Measurements from ENCODE around the gene MYRIP.
"Not testable (repeated sequence)": the region's sequence is repeated elsewhere in the genome, so short reads cannot be mapped to it uniquely, and the experiment has no call there.

Gene MYRIP

GRCh38 chr3:39808467-39809180 is 785 bp upstream of the MYRIP start:
- TF ChIP-seq YY1 (IDR thresholded peaks at IDR 0.05; ENCODE audit: insufficient read depth, insufficient read length): no peak
- no peak for TF ChIP-seq SUZ12 (IDR thresholded peaks at IDR 0.05; ENCODE audit: extremely low read depth, insufficient read depth, insufficient read length)
- TF ChIP-seq ZNF274 (IDR thresholded peaks at IDR 0.05; ENCODE audit: low read depth, low read length): no peak
- H3K27me3 ChIP-seq (ENCODE audit: insufficient read depth, insufficient read length): peaks cover 75% of the 10 kb centered on the region
- peak overlapping the region; percentile 1 for H3K9ac ChIP-seq (ENCODE audit: insufficient read length, low read depth)
- no peak for DNase-seq (ENCODE audit: low read depth, low spot score)
- H3K4me3 ChIP-seq (ENCODE audit: insufficient read length, low read depth): peak overlapping the region; percentile 51
- no peaks in the 10 kb centered on the region for H3K36me3 ChIP-seq (ENCODE audit: insufficient read depth, insufficient read length, low read length)
- no peaks in the 10 kb centered on the region for H3K4me1 ChIP-seq (ENCODE audit: insufficient read depth, insufficient read length)
- 0 out of 2 replicates have a peak, but pooled peaks cover 3% of the 10 kb centered on the region for H3K9me3 ChIP-seq (ENCODE audit: insufficient read depth, low read length)

GRCh38 chr3:39809995-39810595 is 686 bp downstream of the MYRIP start:
- H3K4me3 ChIP-seq (ENCODE audit: insufficient read length, low read depth): peak overlapping the region; percentile 65
- H3K9me3 ChIP-seq (ENCODE audit: insufficient read depth, low read length): no peaks in the 10 kb centered on the region
- H3K27me3 ChIP-seq (ENCODE audit: insufficient read depth, insufficient read length): peaks cover 69% of the 10 kb centered on the region
- H3K4me1 ChIP-seq (ENCODE audit: insufficient read depth, insufficient read length): no peaks in the 10 kb centered on the region
- no peak for DNase-seq (ENCODE audit: low read depth, low spot score)
- peak overlapping the region; percentile 82 for H3K9ac ChIP-seq (ENCODE audit: insufficient read length, low read depth)
- TF ChIP-seq SUZ12 (IDR thresholded peaks at IDR 0.05; ENCODE audit: extremely low read depth, insufficient read depth, insufficient read length) (peak; percentile 36), ZNF274 (IDR thresholded peaks at IDR 0.05; ENCODE audit: low read depth, low read length) (no peak)
- no peaks in the 10 kb centered on the region for H3K36me3 ChIP-seq (ENCODE audit: insufficient read depth, insufficient read length, low read length)

DNA sequence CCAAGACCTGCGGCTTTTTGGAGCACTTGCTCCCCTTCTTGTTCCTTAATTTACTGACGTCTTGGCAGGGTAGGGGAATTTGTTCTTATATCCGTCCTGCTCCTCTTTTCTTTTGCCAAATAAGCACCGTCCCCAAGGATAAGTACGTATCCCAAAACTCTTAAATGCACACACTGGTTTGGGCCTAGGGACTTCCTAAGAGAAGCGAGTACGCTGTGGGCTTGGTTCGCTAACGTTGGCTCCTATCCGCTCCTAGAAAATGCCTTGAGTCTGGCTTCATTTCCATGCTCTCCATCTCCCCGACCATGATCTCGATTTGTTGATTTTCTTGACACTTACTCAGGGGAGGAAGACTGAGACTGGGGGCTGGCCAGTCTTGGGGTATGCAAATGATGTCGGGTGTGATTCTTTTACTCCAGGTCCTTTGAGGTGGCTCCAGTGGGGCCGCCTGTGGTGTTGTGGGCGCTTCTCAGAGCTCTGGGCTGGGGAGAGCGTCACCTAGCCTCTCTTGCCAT is 1.3 kb downstream of the MYRIP start:
- Histone ChIP-seq H3K4me3 (ENCODE audit: insufficient read length, low read depth) (peak overlapping the region; percentile 65), H3K36me3 (ENCODE audit: insufficient read depth, insufficient read length, low read length) (no peaks in the 10 kb centered on the region), H3K9ac (ENCODE audit: insufficient read length, low read depth) (peak overlapping the region; percentile 82), H3K27me3 (ENCODE audit: insufficient read depth, insufficient read length) (peaks cover 63% of the 10 kb centered on the region), H3K4me1 (ENCODE audit: insufficient read depth, insufficient read length) (no peaks in the 10 kb centered on the region), H3K9me3 (ENCODE audit: insufficient read depth, low read length) (no peaks in the 10 kb centered on the region)
- DNase-seq (ENCODE audit: low read depth, low spot score): no peak
- TF ChIP-seq YY1 (IDR thresholded peaks at IDR 0.05; ENCODE audit: insufficient read depth, insufficient read length) (no peak), SUZ12 (IDR thresholded peaks at IDR 0.05; ENCODE audit: extremely low read depth, insufficient read depth, insufficient read length) (no peak), ZNF274 (IDR thresholded peaks at IDR 0.05; ENCODE audit: low read depth, low read length) (no peak)

- TF ChIP-seq SUZ12 (IDR thresholded peaks at IDR 0.05; ENCODE audit: extremely low read depth, insufficient read depth, insufficient read length) (no peak), YY1 (IDR thresholded peaks at IDR 0.05; ENCODE audit: insufficient read depth, insufficient read length) (no peak), ZNF274 (IDR thresholded peaks at IDR 0.05; ENCODE audit: low read depth, low read length) (no peak)
- DNase-seq (ENCODE audit: low read depth, low spot score): no peak
- Histone ChIP-seq H3K9ac (ENCODE audit: insufficient read length, low read depth) (no peak overlapping the region), H3K4me1 (ENCODE audit: insufficient read depth, insufficient read length) (no peaks in the 10 kb centered on the region), H3K9me3 (ENCODE audit: insufficient read depth, low read length) (no peaks in the 10 kb centered on the region), H3K27me3 (ENCODE audit: insufficient read depth, insufficient read length) (peaks cover 54% of the 10 kb centered on the region), H3K4me3 (ENCODE audit: insufficient read length, low read depth) (no peak overlapping the region), H3K36me3 (ENCODE audit: insufficient read depth, insufficient read length, low read length) (no peaks in the 10 kb centered on the region)
Measured at GRCh38 chr3:39811561-39811960, 2.2 kb downstream of the MYRIP start.

DNA sequence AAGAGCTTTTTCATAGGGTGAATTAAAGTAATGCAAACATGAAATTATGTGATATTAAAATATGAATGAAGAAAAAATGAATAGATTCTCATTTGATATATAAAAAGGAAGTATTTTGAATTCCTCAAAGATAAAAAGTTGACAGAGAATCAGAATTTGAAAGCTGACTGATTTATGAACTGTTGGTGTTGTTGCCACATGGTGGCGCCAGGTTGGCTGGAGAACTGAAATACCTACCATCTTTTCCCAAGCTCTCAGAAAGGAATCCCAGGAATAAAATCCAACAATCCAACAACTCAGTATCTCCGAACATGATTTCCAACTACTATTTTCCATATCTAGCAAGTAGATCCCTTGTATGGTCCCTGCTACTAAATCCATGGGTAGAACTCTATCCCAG is 3.1 kb downstream of the MYRIP start:
- Histone ChIP-seq H3K27me3 (ENCODE audit: insufficient read depth, insufficient read length) (peaks cover 44% of the 10 kb centered on the region), H3K9ac (ENCODE audit: insufficient read length, low read depth) (no peak overlapping the region), H3K4me3 (ENCODE audit: insufficient read length, low read depth) (no peak overlapping the region), H3K9me3 (ENCODE audit: insufficient read depth, low read length) (no peaks in the 10 kb centered on the region), H3K36me3 (ENCODE audit: insufficient read depth, insufficient read length, low read length) (no peaks in the 10 kb centered on the region), H3K4me1 (ENCODE audit: insufficient read depth, insufficient read length) (no peaks in the 10 kb centered on the region)
- DNase-seq (ENCODE audit: low read depth, low spot score): no peak
- TF ChIP-seq ZNF274 (IDR thresholded peaks at IDR 0.05; ENCODE audit: low read depth, low read length): no peak
- TF ChIP-seq YY1 (IDR thresholded peaks at IDR 0.05; ENCODE audit: insufficient read depth, insufficient read length): no peak
- no peak for TF ChIP-seq SUZ12 (IDR thresholded peaks at IDR 0.05; ENCODE audit: extremely low read depth, insufficient read depth, insufficient read length)

GRCh38 chr3:39814007-39814406 is 4.6 kb downstream of the MYRIP start:
- Histone ChIP-seq H3K9me3 (ENCODE audit: insufficient read depth, low read length) (no peaks in the 10 kb centered on the region), H3K27me3 (ENCODE audit: insufficient read depth, insufficient read length) (peaks cover 31% of the 10 kb centered on the region), H3K9ac (ENCODE audit: insufficient read length, low read depth) (no peak overlapping the region), H3K4me3 (ENCODE audit: insufficient read length, low read depth) (no peak overlapping the region), H3K36me3 (ENCODE audit: insufficient read depth, insufficient read length, low read length) (no peaks in the 10 kb centered on the region), H3K4me1 (ENCODE audit: insufficient read depth, insufficient read length) (no peaks in the 10 kb centered on the region)
- TF ChIP-seq YY1 (IDR thresholded peaks at IDR 0.05; ENCODE audit: insufficient read depth, insufficient read length) (no peak), ZNF274 (IDR thresholded peaks at IDR 0.05; ENCODE audit: low read depth, low read length) (no peak), SUZ12 (IDR thresholded peaks at IDR 0.05; ENCODE audit: extremely low read depth, insufficient read depth, insufficient read length) (no peak)
- no peak for DNase-seq (ENCODE audit: low read depth, low spot score)

DNA sequence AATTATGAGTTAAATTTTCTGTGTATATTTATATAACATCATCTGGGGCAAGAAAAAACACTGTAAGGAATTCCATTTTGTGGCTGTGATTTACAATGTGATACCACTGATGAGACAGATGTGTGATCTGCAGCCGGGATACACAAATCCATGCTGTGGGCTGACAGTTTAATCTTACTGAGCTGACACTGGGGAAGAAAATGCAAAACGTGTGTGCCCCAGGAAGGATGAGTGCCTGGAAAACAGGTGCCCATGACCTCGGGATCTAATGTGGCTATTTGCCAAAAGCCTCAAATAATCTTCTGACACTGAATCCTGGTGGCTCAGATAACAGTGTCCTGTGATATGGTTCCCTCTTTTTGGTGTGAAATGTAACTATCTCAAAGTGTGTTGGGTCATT is 10.5 kb downstream of the MYRIP start:
- no peak for DNase-seq (ENCODE audit: low read depth, low spot score)
- TF ChIP-seq SUZ12 (IDR thresholded peaks at IDR 0.05; ENCODE audit: extremely low read depth, insufficient read depth, insufficient read length) (no peak), ZNF274 (IDR thresholded peaks at IDR 0.05; ENCODE audit: low read depth, low read length) (no peak), YY1 (IDR thresholded peaks at IDR 0.05; ENCODE audit: insufficient read depth, insufficient read length) (no peak)
- Histone ChIP-seq H3K36me3 (ENCODE audit: insufficient read depth, insufficient read length, low read length) (no peaks in the 10 kb centered on the region), H3K27me3 (ENCODE audit: insufficient read depth, insufficient read length) (no peaks in the 10 kb centered on the region), H3K4me1 (ENCODE audit: insufficient read depth, insufficient read length) (peaks cover 3% of the 10 kb centered on the region), H3K9me3 (ENCODE audit: insufficient read depth, low read length) (no peaks in the 10 kb centered on the region), H3K4me3 (ENCODE audit: insufficient read length, low read depth) (no peak overlapping the region), H3K9ac (ENCODE audit: insufficient read length, low read depth) (no peak overlapping the region)

- DNase-seq (ENCODE audit: low read depth, low spot score); H3K4me1 ChIP-seq (ENCODE audit: insufficient read depth, insufficient read length); H3K27me3 ChIP-seq (ENCODE audit: insufficient read depth, insufficient read length); H3K36me3 ChIP-seq (ENCODE audit: insufficient read depth, insufficient read length, low read length); H3K9me3 ChIP-seq (ENCODE audit: insufficient read depth, low read length); H3K4me3 ChIP-seq (ENCODE audit: insufficient read length, low read depth); H3K9ac ChIP-seq (ENCODE audit: insufficient read length, low read depth): not testable (repeated sequence)
Measured at GRCh38 chr3:39833764-39834163, 24.4 kb downstream of the MYRIP start.
